Testis (tissue), 2 donors: ENCODE measurements around the gene MUC2.

Experiments
- CTCF ChIP-seq, 3 experiments: fragments of 450-650 bp in 2 of 3; fragments of 200-600 bp in 1 of 3; sonication (generic) in 1 of 3; IDR thresholded peaks; one replicate each; pipeline ENCODE4 v1.5.1; 2016 to 2019; ENCODE audit warnings: antibody characterized with exemption in 3 of 3, mild to moderate bottlenecking in 2 of 3, moderate library complexity in 1 of 3
- POLR2A ChIP-seq: fragments of 450-650 bp; IDR thresholded peaks from one replicate; pipeline ENCODE4 v1.6.1; 2017; ENCODE audit warnings: antibody characterized with exemption, mild to moderate bottlenecking, moderate library complexity

- no peak for TF ChIP-seq CTCF (IDR thresholded peaks at IDR 0.05)
- TF ChIP-seq POLR2A, result no peak
Measured at GRCh38 chr11:1060852-1061616, 13.6 kb upstream of the MUC2 start.
